Measurements from ENCODE around the gene TOR2A.
A peak's percentile ranks its signal among the peaks of the same experiment; 100 is the strongest.

Gene TOR2A

DNA sequence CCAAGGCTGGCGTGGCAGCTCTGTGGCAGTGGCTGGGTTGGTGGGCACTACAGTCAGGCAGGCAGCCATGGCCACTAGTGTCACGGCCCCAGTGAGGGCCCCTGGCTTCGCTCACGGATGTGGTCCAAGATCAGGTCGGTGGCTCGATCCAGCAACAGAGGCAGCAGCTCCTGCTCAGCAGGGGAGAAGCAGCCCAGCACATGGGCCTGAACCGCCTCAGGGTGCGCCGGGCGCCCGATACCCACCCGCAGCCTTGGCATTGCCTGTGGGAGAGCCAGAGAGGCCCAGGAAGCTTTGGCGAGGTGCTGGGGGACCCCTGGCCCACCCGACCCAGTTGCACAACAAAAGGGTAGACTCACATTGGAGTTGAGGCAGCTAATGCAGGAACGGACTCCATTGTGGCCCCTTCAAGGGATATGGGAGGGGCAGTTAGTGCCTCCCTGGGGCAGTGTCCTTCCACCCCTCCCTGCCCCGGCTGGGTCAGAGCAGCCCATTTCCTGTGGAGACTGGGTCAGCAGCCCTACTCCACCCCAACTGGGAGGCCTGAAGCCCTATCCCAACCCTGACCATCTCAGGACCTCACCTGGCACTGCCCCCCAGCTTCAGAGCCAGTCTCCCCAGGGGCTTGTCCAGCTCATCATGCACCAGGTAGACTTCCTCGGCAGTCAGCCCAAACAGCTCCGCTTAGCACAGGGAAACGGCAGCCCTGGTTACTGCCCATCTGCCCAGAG, 20.9 kb downstream of the TOR2A start:
- Histone ChIP-seq H3K36me3 (ENCODE audit: insufficient read depth, low read depth, low read length) (no peaks in the 10 kb centered on the region), H3K27ac (ENCODE audit: low read length) (no peak overlapping the region), H3K4me1 (ENCODE audit: insufficient read depth, low read length) (0 out of 2 replicates have a peak, but pooled peaks cover 8% of the 10 kb centered on the region), H3K9me3 (ENCODE audit: insufficient read depth, low read depth, low read length) (no peaks in the 10 kb centered on the region), H3K27me3 (ENCODE audit: insufficient read depth, low read length) (peaks cover 3% of the 10 kb centered on the region; the same call in 1 of the 2 replicates), H3K4me3 (ENCODE audit: low read length) (peak overlapping the region; percentile 49), H3K9ac (ENCODE audit: low read depth, low read length) (no peak overlapping the region)

- Histone ChIP-seq H3K9me3 (ENCODE audit: insufficient read depth, low read depth, low read length) (no peaks in the 10 kb centered on the region), H3K9ac (ENCODE audit: low read depth, low read length) (no peak overlapping the region), H3K4me3 (ENCODE audit: low read length) (no peak overlapping the region), H3K4me1 (ENCODE audit: insufficient read depth, low read length) (0 out of 2 replicates have a peak, but pooled peaks cover 8% of the 10 kb centered on the region), H3K36me3 (ENCODE audit: insufficient read depth, low read depth, low read length) (no peaks in the 10 kb centered on the region), H3K27ac (ENCODE audit: low read length) (no peak overlapping the region), H3K27me3 (ENCODE audit: insufficient read depth, low read length) (peaks cover 3% of the 10 kb centered on the region; the same call in 1 of the 2 replicates)
Measured at GRCh38 chr9:127712867-127713266, 22.2 kb downstream of the TOR2A start.

DNA sequence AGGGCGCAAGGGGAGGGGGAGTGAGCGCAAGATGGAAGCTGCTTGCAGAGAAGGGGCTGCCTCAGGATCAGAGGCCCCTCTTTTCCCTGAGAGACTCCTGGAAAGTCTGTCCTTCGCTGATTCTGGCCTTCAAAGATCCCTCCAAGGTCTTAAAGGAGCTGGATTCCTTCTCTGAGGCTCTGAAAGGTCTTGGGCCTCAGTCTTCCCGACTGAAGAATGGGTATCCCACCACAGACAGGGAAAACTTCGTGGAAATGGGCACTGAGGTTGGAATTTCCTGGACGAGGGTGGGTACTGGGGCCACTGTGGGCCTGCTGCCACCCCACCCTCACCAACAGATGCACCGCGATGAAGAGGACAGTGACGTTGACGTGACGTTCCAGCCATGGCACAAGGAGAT, 22.7 kb downstream of the TOR2A start:
- Histone ChIP-seq H3K36me3 (ENCODE audit: insufficient read depth, low read depth, low read length) (no peaks in the 10 kb centered on the region), H3K9me3 (ENCODE audit: insufficient read depth, low read depth, low read length) (no peaks in the 10 kb centered on the region), H3K9ac (ENCODE audit: low read depth, low read length) (no peak overlapping the region), H3K4me3 (ENCODE audit: low read length) (no peak overlapping the region), H3K4me1 (ENCODE audit: insufficient read depth, low read length) (0 out of 2 replicates have a peak, but pooled peaks cover 8% of the 10 kb centered on the region), H3K27me3 (ENCODE audit: insufficient read depth, low read length) (peaks cover 3% of the 10 kb centered on the region; the same call in 1 of the 2 replicates), H3K27ac (ENCODE audit: low read length) (no peak overlapping the region)

DNA sequence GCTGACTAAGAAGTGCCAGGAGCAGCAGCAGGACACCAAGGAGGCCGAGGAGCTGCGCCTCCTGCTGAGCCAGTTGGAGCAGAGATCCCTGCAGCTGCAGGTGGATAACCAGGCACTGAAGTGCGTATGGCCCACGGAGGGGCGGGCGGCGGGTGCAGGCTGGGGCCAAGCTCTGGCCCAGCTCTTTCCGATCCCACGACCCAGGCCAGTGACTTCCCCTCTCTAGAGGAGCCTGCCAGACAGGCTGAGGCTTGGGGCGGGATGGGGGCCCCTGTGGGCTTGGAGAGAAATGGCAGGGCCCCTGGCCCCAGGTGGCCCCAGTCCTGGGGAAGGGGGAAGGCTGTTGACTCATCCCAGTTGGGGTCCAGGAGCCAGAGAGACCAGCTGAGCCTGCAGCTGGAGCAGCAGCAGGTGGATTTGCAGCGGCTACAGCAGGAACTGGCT, 23.2 kb downstream of the TOR2A start:
- no peaks in the 10 kb centered on the region for H3K36me3 ChIP-seq (ENCODE audit: insufficient read depth, low read depth, low read length)
- H3K27ac ChIP-seq (ENCODE audit: low read length) = no peak overlapping the region
- 0 out of 2 replicates have a peak, but pooled peaks cover 8% of the 10 kb centered on the region for H3K4me1 ChIP-seq (ENCODE audit: insufficient read depth, low read length)
- peaks cover 3% of the 10 kb centered on the region; the same call in 1 of the 2 replicates for H3K27me3 ChIP-seq (ENCODE audit: insufficient read depth, low read length)
- H3K4me3 ChIP-seq (ENCODE audit: low read length) = no peak overlapping the region
- no peak overlapping the region for H3K9ac ChIP-seq (ENCODE audit: low read depth, low read length)
- H3K9me3 ChIP-seq (ENCODE audit: insufficient read depth, low read depth, low read length) = no peaks in the 10 kb centered on the region

- Histone ChIP-seq H3K36me3 (ENCODE audit: insufficient read depth, low read depth, low read length) (no peaks in the 10 kb centered on the region), H3K27me3 (ENCODE audit: insufficient read depth, low read length) (peaks cover 3% of the 10 kb centered on the region; the same call in 1 of the 2 replicates), H3K9me3 (ENCODE audit: insufficient read depth, low read depth, low read length) (no peaks in the 10 kb centered on the region), H3K9ac (ENCODE audit: low read depth, low read length) (no peak overlapping the region), H3K27ac (ENCODE audit: low read length) (no peak overlapping the region), H3K4me1 (ENCODE audit: insufficient read depth, low read length) (0 out of 2 replicates have a peak, but pooled peaks cover 8% of the 10 kb centered on the region), H3K4me3 (ENCODE audit: low read length) (no peak overlapping the region)
Measured at GRCh38 chr9:127711226-127711701, 23.8 kb downstream of the TOR2A start.

DNA sequence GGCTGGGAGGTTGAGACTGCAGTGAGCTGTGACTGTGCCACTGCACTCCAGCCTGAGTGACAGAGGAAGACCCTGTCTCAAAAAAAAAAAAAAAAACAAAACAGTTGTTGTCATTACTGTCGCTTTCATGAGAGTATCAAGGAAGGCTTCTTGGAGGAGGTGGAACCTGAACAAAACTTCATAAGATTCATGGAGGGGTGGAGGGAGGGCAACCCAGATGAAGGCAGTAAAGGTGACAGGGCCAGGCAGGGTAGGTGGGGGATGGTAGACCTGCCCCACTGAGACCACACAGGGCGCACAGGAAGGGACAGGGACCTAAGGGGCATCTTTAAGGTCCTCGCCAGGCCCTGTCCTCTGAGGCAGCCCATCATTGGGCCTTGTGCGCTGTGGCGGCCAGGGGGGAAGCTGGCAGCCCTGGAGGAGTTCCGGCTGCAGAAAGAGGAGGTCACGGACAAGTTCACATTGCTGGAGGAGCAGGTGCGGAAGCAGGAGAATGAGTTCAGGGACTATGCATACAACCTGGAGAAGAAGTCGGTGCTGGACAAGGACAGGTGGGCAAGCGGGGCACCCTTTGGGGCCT, 24.8 kb downstream of the TOR2A start:
- no peak overlapping the region for H3K27ac ChIP-seq (ENCODE audit: low read length)
- peaks cover 3% of the 10 kb centered on the region; the same call in 1 of the 2 replicates for H3K27me3 ChIP-seq (ENCODE audit: insufficient read depth, low read length)
- H3K4me3 ChIP-seq (ENCODE audit: low read length) = no peak overlapping the region
- 0 out of 2 replicates have a peak, but pooled peaks cover 8% of the 10 kb centered on the region for H3K4me1 ChIP-seq (ENCODE audit: insufficient read depth, low read length)
- H3K36me3 ChIP-seq (ENCODE audit: insufficient read depth, low read depth, low read length) = no peaks in the 10 kb centered on the region
- H3K9ac ChIP-seq (ENCODE audit: low read depth, low read length) = no peak overlapping the region
- H3K9me3 ChIP-seq (ENCODE audit: insufficient read depth, low read depth, low read length) = no peaks in the 10 kb centered on the region

DNA sequence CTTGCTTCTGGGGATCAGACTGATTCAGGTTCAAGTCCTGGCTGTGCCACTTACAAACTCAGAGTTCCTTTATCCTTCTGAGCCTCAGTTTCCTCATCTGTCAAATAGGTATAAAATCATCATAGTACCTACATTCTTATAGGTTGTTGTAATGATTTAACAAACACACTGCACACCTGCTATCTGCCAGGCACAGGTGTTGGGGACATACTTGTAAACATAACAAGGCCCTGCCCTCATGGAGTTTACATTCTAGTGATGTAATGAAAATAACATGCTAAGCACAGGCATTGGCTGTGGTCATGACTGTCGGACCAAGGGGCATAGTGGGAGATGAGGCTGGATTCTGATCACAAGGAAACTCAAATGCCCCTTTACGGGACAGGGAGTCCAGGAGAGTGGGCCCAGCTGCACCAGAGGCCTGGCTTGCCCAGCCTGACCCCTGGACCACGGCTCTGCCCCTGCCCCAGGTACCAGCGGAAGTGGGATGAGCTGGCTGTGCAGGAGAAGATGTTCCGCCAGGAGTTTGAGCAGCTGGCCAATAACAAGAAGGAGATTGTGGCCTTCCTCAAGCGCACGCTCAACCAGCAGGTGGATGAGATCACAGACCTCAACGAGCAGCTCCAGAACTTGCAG, 26.0 kb downstream of the TOR2A start:
- H3K9ac ChIP-seq (ENCODE audit: low read depth, low read length) = no peak overlapping the region
- H3K4me3 ChIP-seq (ENCODE audit: low read length) = no peak overlapping the region
- H3K9me3 ChIP-seq (ENCODE audit: insufficient read depth, low read depth, low read length) = no peaks in the 10 kb centered on the region

DNA sequence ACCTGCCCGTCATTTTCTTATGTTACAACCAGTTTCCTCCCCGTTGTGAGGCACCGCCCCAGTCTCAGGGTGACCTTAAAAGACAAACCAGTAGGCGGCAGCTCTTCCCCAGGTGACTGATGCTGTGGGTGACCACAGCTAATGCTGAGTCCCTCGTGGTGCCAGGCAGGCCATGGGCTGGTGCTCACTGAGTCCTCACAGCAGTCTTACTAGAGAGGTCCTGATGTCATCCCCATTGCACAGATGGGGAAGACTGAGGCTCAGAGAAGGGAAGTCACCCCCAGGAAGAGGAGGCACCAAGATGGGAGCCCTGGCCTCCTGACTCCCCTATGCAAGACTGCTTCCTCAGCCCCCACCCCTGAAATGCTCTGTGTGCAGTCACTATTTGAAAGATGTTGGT, 27.3 kb downstream of the TOR2A start:
- Histone ChIP-seq H3K9ac (ENCODE audit: low read depth, low read length) (no peak overlapping the region), H3K4me3 (ENCODE audit: low read length) (no peak overlapping the region), H3K27ac (ENCODE audit: low read length) (no peak overlapping the region), H3K4me1 (ENCODE audit: insufficient read depth, low read length) (0 out of 2 replicates have a peak, but pooled peaks cover 5% of the 10 kb centered on the region), H3K9me3 (ENCODE audit: insufficient read depth, low read depth, low read length) (no peaks in the 10 kb centered on the region), H3K27me3 (ENCODE audit: insufficient read depth, low read length) (no peaks in the 10 kb centered on the region), H3K36me3 (ENCODE audit: insufficient read depth, low read depth, low read length) (no peaks in the 10 kb centered on the region)

More for the DNA sequence above, 26.0 kb downstream of the TOR2A start:
- Histone ChIP-seq H3K36me3 (ENCODE audit: insufficient read depth, low read depth, low read length) (no peaks in the 10 kb centered on the region), H3K27ac (ENCODE audit: low read length) (no peak overlapping the region), H3K27me3 (ENCODE audit: insufficient read depth, low read length) (no peaks in the 10 kb centered on the region), H3K4me1 (ENCODE audit: insufficient read depth, low read length) (0 out of 2 replicates have a peak, but pooled peaks cover 5% of the 10 kb centered on the region)

DNA sequence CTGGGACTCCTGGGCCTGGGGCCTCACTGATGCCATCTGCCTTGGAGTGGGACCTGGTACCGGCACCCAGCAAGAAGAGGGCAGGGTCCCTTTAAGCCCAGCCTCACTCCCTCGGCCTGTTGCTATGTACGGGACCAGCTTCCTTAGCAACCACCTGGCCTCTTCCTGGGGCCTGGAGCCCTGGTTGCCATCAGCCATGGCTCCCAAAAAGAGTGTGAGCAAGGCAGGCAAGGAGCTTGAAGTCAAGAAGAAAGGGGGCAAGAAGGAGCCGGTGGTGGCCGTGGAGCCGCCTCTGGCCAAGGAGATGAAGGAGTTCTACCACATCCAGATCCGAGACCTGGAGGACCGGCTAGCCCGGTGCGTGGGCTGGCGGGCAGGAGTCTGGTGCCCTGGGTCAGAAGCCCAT, 28.3 kb downstream of the TOR2A start, which contains the start of gene CFAP157:
TSS of gene CFAP157 (plus strand) at position 153 of the 406 bp plus-strand sequence. CDS start at position 197, 44 bp downstream.
- 0 out of 2 replicates have a peak, but pooled peaks cover 5% of the 10 kb centered on the region for H3K4me1 ChIP-seq (ENCODE audit: insufficient read depth, low read length)
- H3K36me3 ChIP-seq (ENCODE audit: insufficient read depth, low read depth, low read length) = no peaks in the 10 kb centered on the region
- H3K9ac ChIP-seq (ENCODE audit: low read depth, low read length) = no peak within 1 kb of the TSS
- no peak within 1 kb of the TSS for H3K4me3 ChIP-seq (ENCODE audit: low read length)
- no peaks in the 10 kb centered on the region for H3K27me3 ChIP-seq (ENCODE audit: insufficient read depth, low read length)
- no peak within 1 kb of the TSS for H3K27ac ChIP-seq (ENCODE audit: low read length)
- no peaks in the 10 kb centered on the region for H3K9me3 ChIP-seq (ENCODE audit: insufficient read depth, low read depth, low read length)

DNA sequence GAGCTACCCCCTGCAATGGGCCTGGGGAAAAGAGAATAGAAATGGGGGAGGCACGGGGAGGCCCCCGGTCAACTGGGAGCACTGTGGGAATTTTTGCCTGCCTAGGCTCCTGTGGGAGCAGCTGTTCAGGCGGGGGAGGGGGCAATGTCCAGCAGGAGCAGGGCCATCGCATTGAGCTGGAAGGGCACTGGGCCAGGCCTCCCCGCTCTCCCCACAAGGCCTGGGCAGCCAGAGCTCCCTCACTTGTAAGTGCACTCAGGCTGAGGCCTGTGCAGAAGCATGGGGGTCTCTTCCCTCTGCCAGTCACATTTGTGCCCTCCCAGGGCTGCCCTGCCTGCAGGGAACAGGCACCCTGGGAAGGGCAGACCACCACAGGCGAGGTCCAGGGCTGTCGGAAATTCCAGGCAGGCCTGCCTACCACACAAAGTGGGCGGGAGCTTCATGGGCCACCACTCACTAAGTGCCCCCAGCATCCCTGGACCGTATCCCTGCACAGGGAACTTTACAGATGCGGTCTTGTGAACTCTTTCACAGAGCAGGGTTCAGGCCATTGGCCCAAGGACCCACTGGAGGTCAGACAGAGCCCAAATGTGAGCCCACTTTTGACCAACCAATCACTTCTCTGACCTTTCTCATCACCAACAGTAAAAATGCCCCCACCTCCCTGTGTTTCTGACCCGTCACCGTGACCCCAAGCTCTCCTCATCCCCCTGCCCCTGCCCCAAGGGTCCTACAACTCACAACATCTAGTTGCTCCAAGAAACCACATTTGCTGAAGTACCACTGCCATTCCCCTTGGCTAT, 29.3 kb downstream of the TOR2A start:
- Histone ChIP-seq H3K27ac (ENCODE audit: low read length) (no peak overlapping the region), H3K4me3 (ENCODE audit: low read length) (no peak overlapping the region), H3K4me1 (ENCODE audit: insufficient read depth, low read length) (no peaks in the 10 kb centered on the region), H3K36me3 (ENCODE audit: insufficient read depth, low read depth, low read length) (no peaks in the 10 kb centered on the region), H3K27me3 (ENCODE audit: insufficient read depth, low read length) (no peaks in the 10 kb centered on the region), H3K9me3 (ENCODE audit: insufficient read depth, low read depth, low read length) (no peaks in the 10 kb centered on the region), H3K9ac (ENCODE audit: low read depth, low read length) (no peak overlapping the region)

Data from iPS-20b (cell line).